GM12872 (cell line): Measurements from ENCODE around the gene HOXD3.

Source experiments
- CTCF ChIP-seq: IDR thresholded peaks from 3 replicates; pipeline ENCODE4 v1.5.1; 2011; ENCODE audit warnings: low read depth, mild to moderate bottlenecking, low read length, moderate library complexity; ENCODE audit not compliant: insufficient read depth

HOXD3 gene

GRCh38 chr2:176172895-176173566, 15.9 kb downstream of the HOXD3 start:
- no peak for TF ChIP-seq CTCF

GRCh38 chr2:176173567-176174381, 16.7 kb downstream of the HOXD3 start:
- no peak for TF ChIP-seq CTCF

DNA sequence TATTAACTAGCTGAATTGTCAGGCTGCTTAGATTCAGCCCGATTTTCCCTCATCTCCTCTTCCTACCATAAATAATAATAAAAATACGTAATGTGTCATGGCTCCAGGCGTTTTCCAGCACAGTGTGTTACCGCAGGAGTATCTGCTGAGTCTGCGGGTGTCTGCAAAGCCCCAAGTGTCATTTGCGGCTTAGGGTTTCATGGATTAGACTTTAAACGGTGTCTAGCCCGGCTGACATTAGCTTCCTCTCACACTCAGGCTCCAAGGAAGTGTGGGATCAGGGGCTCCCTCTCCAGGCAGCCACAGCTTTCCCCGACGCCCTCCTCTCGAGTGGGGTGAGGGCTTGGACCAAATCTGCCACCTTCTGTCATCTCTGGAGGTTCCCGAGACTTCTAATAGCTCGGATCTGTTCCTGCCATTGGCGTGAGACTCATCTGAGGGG, 17.3 kb downstream of the HOXD3 start:
- TF ChIP-seq CTCF, result no peak

- TF ChIP-seq CTCF, result no peak
Observed at GRCh38 chr2:176174824-176175708, 18.0 kb downstream of the HOXD3 start.

DNA sequence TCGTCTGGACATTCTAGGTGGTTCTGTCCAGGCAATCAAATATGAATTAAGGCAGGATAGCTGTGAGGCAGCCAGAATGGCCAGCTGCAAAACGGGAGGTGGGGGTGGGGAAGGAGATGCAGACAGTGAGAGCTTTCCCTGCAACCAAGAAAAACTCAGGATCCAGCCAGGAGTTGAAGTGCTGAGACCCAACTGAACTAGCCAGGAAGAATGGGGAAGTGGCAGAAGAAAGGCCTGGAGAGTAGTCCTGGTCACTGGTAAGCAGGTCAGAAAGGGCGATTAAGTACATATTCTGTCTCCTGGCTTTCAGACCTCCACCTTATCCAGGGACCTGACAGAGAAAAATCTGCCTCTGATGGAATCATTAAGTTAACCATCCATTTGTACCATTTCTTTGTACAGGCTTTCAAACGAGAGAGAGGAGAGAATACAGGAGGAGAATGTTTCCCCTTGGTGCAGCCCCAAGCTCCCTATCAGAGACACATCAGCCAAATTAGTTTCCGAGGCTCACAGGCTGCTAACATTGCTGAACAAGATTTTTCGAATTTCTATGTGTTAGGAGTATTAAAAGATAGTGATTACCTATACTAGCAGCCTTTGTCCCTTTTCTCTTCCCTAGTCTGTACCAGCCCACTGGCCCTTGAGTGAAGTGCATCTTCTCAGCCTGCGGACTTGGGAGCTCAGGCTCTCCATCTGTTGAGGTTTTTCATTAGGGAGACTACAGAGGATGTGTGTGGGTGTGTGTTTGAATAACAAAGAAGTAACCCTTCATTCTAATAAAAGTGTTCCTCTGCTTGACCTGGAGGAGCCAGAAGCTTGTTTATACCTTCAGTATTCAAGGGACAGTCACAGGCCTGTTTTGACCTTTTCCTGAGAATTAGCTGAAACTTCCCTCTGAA, 18.9 kb downstream of the HOXD3 start:
- no peak for TF ChIP-seq CTCF

- no peak for TF ChIP-seq CTCF
Observed at GRCh38 chr2:176177580-176178037, 20.5 kb downstream of the HOXD3 start.
